ENCODE results near the gene IGSF3.

Gene IGSF3

DNA sequence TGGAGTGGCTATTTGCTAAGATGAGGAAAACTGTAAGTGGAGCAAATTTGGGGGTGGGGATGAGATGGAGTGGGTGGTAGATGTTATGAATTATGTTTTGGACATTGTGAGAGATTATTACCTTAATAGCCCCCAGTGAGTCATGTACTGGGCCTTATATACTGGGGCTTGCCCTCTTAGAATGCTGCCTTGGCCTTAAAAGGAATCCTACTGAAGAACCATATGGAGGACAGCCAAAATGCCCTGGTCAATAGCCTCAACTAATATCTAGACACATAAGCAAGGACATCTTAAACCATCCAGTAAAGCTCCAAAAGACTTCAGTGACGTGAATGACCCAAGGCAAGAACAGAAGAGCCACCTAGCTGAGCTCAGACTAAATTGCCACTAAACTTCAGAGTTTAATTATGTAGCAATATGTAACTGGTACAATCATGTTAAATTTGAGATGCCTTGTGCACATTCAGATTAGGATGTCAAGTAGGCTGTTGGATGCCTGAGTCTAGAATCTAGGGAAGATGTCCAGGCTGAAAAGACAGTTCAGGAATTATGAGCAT, 13.9 kb upstream of the IGSF3 start:
- Histone ChIP-seq H3K4me3 (ENCODE audit: low read depth, low read length) (no peak overlapping the region), H3K14ac (ENCODE audit: low read length) (no peak overlapping the region), H4K8ac (ENCODE audit: low read depth, low read length) (no peak overlapping the region), H2BK12ac (ENCODE audit: low read length) (no peak overlapping the region), H3K79me1 (ENCODE audit: low read length) (peaks cover 6% of the 10 kb centered on the region), H2AK5ac (ENCODE audit: low read length) (no peak overlapping the region), H3K36me3 (ENCODE audit: control insufficient read depth in 1 of 2, insufficient read depth in 2 of 2, low read length in 2 of 2) (no peaks in the 10 kb centered on the region), H3K79me2 (ENCODE audit: control insufficient read depth, insufficient read depth, low read length, poor library complexity) (no peaks in the 10 kb centered on the region), H4K12ac (ENCODE audit: low read depth, low read length) (no peak overlapping the region), H3K27me3 (ENCODE audit: insufficient read depth, low read length) (no peaks in the 10 kb centered on the region), H3K4ac (ENCODE audit: low read depth, low read length) (no peak overlapping the region), H3K4me1 (ENCODE audit: control insufficient read depth in 1 of 2, insufficient read depth in 2 of 2, low read length in 2 of 2) (peaks cover 5 to 9% of the 10 kb centered on the region in 2 experiments), H4K91ac (ENCODE audit: low read depth, low read length) (no peak overlapping the region), H3K27ac (ENCODE audit: low read depth, low read length) (no peak overlapping the region), H2AFZ (ENCODE audit: insufficient read depth, low read length, poor library complexity) (no peak overlapping the region), H3K4me2 (ENCODE audit: low read length) (no peak overlapping the region), H3K18ac (ENCODE audit: low read length) (no peak overlapping the region), H3K23ac (ENCODE audit: low read length) (no peak overlapping the region), H2BK5ac (ENCODE audit: low read depth, low read length, poor library complexity) (no peak overlapping the region), H2BK120ac (ENCODE audit: insufficient read depth, low read length, poor library complexity) (no peak overlapping the region), H3K9me3 (ENCODE audit: insufficient read depth, low read depth, low read length) (no peaks in the 10 kb centered on the region), H3K9ac (ENCODE audit: low read length) (no peak overlapping the region)
- WGBS (ENCODE audit: extremely low coverage, insufficient coverage, insufficient read length): no CpG with 5 or more reads among the region's 1 CpG
- no peak for DNase-seq

DNA sequence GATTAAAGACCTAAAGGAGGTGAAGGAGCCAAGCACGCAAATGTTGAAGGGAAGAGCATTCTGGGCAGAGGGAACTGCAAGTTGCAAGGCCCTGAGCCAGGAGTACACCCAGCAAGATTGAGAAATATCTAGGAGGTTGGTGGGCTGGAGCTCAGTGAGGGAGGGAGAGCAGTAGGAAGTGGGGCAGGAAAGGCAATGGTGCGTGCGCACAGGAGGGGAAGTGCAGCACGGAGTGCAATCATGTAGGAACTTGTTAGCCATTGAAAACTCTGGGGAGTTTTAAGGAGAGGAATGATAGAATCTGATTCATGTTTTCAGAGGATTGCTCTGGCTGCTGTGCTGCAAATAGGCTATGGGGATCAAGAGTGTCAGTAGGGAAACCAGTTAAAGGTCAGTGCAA, 13.2 kb upstream of the IGSF3 start:
- peak overlapping the region; percentile 11 for H2BK120ac ChIP-seq (ENCODE audit: insufficient read depth, low read length, poor library complexity)
- DNase-seq: no peak
- no peaks in the 10 kb centered on the region for H3K9me3 ChIP-seq (ENCODE audit: insufficient read depth, low read depth, low read length)
- H3K27me3 ChIP-seq (ENCODE audit: insufficient read depth, low read length): no peaks in the 10 kb centered on the region
- no peak overlapping the region for H3K4ac ChIP-seq (ENCODE audit: low read depth, low read length)
- no peak overlapping the region for H2BK5ac ChIP-seq (ENCODE audit: low read depth, low read length, poor library complexity)
- WGBS (ENCODE audit: extremely low coverage, insufficient coverage, insufficient read length): no CpG with 5 or more reads among the region's 4 CpGs
- no peak overlapping the region for H4K12ac ChIP-seq (ENCODE audit: low read depth, low read length)
- H3K4me3 ChIP-seq (ENCODE audit: low read depth, low read length): no peak overlapping the region
- H4K91ac ChIP-seq (ENCODE audit: low read depth, low read length): peak overlapping the region; percentile 33
- peak overlapping the region; percentile 58 for H2AFZ ChIP-seq (ENCODE audit: insufficient read depth, low read length, poor library complexity)
- peaks cover 0 to 5% of the 10 kb centered on the region in 2 experiments for H3K4me1 ChIP-seq (ENCODE audit: control insufficient read depth in 1 of 2, insufficient read depth in 2 of 2, low read length in 2 of 2)
- no peaks in the 10 kb centered on the region for H3K36me3 ChIP-seq (ENCODE audit: control insufficient read depth in 1 of 2, insufficient read depth in 2 of 2, low read length in 2 of 2)
- H3K9ac ChIP-seq (ENCODE audit: low read length): no peak overlapping the region
- H3K27ac ChIP-seq (ENCODE audit: low read depth, low read length): no peak overlapping the region
- H3K79me2 ChIP-seq (ENCODE audit: control insufficient read depth, insufficient read depth, low read length, poor library complexity): no peaks in the 10 kb centered on the region
- H2BK12ac ChIP-seq (ENCODE audit: low read length): peak overlapping the region; percentile 82
- no peak overlapping the region for H2AK5ac ChIP-seq (ENCODE audit: low read length)
- no peak overlapping the region for H3K4me2 ChIP-seq (ENCODE audit: low read length)
- H3K23ac ChIP-seq (ENCODE audit: low read length): no peak overlapping the region
- peak overlapping the region; percentile 17 for H4K8ac ChIP-seq (ENCODE audit: low read depth, low read length)
- peak overlapping the region; percentile 20 for H3K14ac ChIP-seq (ENCODE audit: low read length)
- H3K79me1 ChIP-seq (ENCODE audit: low read length): peaks cover 3% of the 10 kb centered on the region
- no peak overlapping the region for H3K18ac ChIP-seq (ENCODE audit: low read length)

DNA sequence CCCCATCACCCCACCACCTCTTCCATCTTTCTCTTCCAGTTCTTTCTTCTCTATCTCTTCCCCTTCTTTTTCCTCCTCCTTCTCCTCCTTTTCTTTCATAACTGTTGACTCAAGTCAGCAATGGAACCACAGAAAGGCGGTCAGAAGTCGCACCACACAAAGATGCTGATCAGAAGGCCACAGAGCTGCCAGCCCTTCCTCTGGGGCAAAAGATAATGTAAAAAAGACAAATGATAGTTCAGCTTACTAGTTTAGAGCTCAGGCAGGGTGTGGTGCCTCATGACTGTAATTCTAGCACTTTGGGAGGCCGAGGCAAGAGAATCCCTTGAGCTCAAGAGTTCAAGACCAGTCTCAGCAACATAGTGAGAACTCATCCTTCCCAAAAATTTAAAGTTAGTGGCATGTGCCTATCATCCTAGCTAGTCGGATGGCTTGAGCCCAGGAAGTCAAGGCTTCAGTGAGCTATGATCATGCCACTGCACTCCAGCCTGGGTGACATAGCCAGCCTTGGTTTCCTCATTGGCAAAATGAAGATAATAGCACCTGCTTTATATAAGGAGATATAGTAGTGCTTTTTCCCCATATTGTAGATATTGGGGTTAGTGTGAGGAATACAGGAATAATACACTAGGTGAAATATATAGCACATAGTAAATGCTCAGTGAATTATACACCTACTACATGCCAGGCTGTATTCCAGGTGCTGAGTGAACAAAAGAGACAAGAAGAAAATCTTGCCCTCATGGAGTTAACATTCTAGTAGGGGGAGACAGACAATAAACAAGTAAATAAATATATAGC, 12.5 kb upstream of the IGSF3 start:
- Histone ChIP-seq H3K4me3 (ENCODE audit: low read depth, low read length) (no peak overlapping the region), H2AFZ (ENCODE audit: insufficient read depth, low read length, poor library complexity) (no peak overlapping the region), H3K14ac (ENCODE audit: low read length) (no peak overlapping the region), H3K36me3 (ENCODE audit: control insufficient read depth in 1 of 2, insufficient read depth in 2 of 2, low read length in 2 of 2) (no peaks in the 10 kb centered on the region), H3K9me3 (ENCODE audit: insufficient read depth, low read depth, low read length) (no peaks in the 10 kb centered on the region), H3K23ac (ENCODE audit: low read length) (no peak overlapping the region), H2BK120ac (ENCODE audit: insufficient read depth, low read length, poor library complexity) (no peak overlapping the region), H3K27me3 (ENCODE audit: insufficient read depth, low read length) (no peaks in the 10 kb centered on the region), H2AK5ac (ENCODE audit: low read length) (no peak overlapping the region), H3K18ac (ENCODE audit: low read length) (no peak overlapping the region), H2BK5ac (ENCODE audit: low read depth, low read length, poor library complexity) (no peak overlapping the region), H3K9ac (ENCODE audit: low read length) (no peak overlapping the region), H4K8ac (ENCODE audit: low read depth, low read length) (no peak overlapping the region), H3K79me1 (ENCODE audit: low read length) (peaks cover 3% of the 10 kb centered on the region), H3K79me2 (ENCODE audit: control insufficient read depth, insufficient read depth, low read length, poor library complexity) (no peaks in the 10 kb centered on the region), H3K4me1 (ENCODE audit: control insufficient read depth in 1 of 2, insufficient read depth in 2 of 2, low read length in 2 of 2) (peaks cover 2 to 7% of the 10 kb centered on the region in 2 experiments), H4K12ac (ENCODE audit: low read depth, low read length) (no peak overlapping the region), H3K4me2 (ENCODE audit: low read length) (no peak overlapping the region), H3K4ac (ENCODE audit: low read depth, low read length) (no peak overlapping the region), H2BK12ac (ENCODE audit: low read length) (no peak overlapping the region), H4K91ac (ENCODE audit: low read depth, low read length) (no peak overlapping the region), H3K27ac (ENCODE audit: low read depth, low read length) (no peak overlapping the region)
- DNase-seq: no peak
- no CpG with 5 or more reads among the region's 4 CpGs for WGBS (ENCODE audit: extremely low coverage, insufficient coverage, insufficient read length)

GRCh38 chr1:116679091-116679827, 11.7 kb upstream of the IGSF3 start:
- Histone ChIP-seq H2BK12ac (ENCODE audit: low read length) (no peak overlapping the region), H3K4me2 (ENCODE audit: low read length) (no peak overlapping the region), H3K27ac (ENCODE audit: low read depth, low read length) (no peak overlapping the region), H3K18ac (ENCODE audit: low read length) (no peak overlapping the region), H3K9ac (ENCODE audit: low read length) (no peak overlapping the region), H2BK5ac (ENCODE audit: low read depth, low read length, poor library complexity) (no peak overlapping the region), H3K4me3 (ENCODE audit: low read depth, low read length) (no peak overlapping the region), H3K79me2 (ENCODE audit: control insufficient read depth, insufficient read depth, low read length, poor library complexity) (no peaks in the 10 kb centered on the region), H3K9me3 (ENCODE audit: insufficient read depth, low read depth, low read length) (no peaks in the 10 kb centered on the region), H3K36me3 (ENCODE audit: control insufficient read depth in 1 of 2, insufficient read depth in 2 of 2, low read length in 2 of 2) (no peaks in the 10 kb centered on the region), H3K14ac (ENCODE audit: low read length) (no peak overlapping the region), H2AFZ (ENCODE audit: insufficient read depth, low read length, poor library complexity) (no peak overlapping the region), H3K79me1 (ENCODE audit: low read length) (peaks cover 3% of the 10 kb centered on the region), H4K8ac (ENCODE audit: low read depth, low read length) (peak overlapping the region; percentile 8), H4K12ac (ENCODE audit: low read depth, low read length) (no peak overlapping the region), H3K4ac (ENCODE audit: low read depth, low read length) (no peak overlapping the region), H2BK120ac (ENCODE audit: insufficient read depth, low read length, poor library complexity) (no peak overlapping the region), H4K91ac (ENCODE audit: low read depth, low read length) (no peak overlapping the region), H3K4me1 (ENCODE audit: control insufficient read depth in 1 of 2, insufficient read depth in 2 of 2, low read length in 2 of 2) (peaks cover 3 to 8% of the 10 kb centered on the region in 2 experiments), H3K27me3 (ENCODE audit: insufficient read depth, low read length) (no peaks in the 10 kb centered on the region), H2AK5ac (ENCODE audit: low read length) (no peak overlapping the region), H3K23ac (ENCODE audit: low read length) (no peak overlapping the region)
- WGBS (ENCODE audit: extremely low coverage, insufficient coverage, insufficient read length): no CpG with 5 or more reads among the region's 7 CpGs
- no peak for DNase-seq

Measured in trophoblast cell (in vitro differentiated cells and primary cell).